22Rv1 (cell line): ENCODE measurements around the gene DDR2.
"Not testable (repeated sequence)": the region's sequence is repeated elsewhere in the genome, so short reads cannot be mapped to it uniquely, and the experiment has no call there.

ENCODE experiments used
- CTCF ChIP-seq: fragments of 450-650 bp; IDR thresholded peaks from 2 replicates; pipeline ENCODE4 v1.5.1; 2017; ENCODE audit warnings: mild to moderate bottlenecking
- ZFX ChIP-seq: fragments of 450-650 bp; IDR thresholded peaks from 2 replicates; pipeline ENCODE4 v1.6.1; 2017; ENCODE audit warnings: antibody characterized with exemption, borderline replicate concordance

DNA sequence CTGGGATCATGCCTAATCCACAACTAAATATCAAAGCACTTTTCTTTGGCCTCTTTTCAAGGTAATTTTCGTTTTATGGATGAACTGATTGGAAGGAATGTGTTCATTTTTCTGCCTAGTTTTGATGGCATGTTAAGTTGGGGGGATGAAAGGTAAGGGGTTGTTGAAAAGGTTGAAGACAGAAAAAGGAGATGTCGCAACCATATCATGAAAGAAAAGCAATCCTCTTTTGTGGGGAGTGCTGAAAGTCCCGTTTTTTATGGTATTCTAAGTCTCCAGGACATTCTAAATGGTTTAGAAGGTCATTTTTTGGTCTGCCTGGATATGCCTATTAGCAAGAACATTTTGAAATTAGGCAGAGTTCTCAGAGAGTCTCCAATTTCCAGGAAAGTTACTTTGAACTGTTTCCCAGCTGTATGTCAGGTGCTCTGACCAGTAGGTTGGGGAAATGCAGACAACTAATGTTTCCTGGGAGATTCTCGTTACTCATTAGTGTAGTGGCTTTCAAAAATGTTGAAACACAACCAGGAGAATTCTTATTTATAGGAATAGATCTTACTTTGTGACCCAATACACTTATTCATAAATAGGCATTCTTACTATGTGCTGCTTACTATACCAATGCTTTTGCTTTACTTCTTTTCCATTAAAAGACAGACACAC, 164.5 kb downstream of the DDR2 start:
- TF ChIP-seq CTCF, ZFX: not testable (repeated sequence)
